NCI-H526 (cell line): Measurements from ENCODE around the gene LRIG1.

Source experiments
- DNase-seq, 2 experiments: peaks; one replicate each; lab custom pipeline; 2025; lab: John Stamatoyannopoulos, UW

LRIG1 gene

DNA sequence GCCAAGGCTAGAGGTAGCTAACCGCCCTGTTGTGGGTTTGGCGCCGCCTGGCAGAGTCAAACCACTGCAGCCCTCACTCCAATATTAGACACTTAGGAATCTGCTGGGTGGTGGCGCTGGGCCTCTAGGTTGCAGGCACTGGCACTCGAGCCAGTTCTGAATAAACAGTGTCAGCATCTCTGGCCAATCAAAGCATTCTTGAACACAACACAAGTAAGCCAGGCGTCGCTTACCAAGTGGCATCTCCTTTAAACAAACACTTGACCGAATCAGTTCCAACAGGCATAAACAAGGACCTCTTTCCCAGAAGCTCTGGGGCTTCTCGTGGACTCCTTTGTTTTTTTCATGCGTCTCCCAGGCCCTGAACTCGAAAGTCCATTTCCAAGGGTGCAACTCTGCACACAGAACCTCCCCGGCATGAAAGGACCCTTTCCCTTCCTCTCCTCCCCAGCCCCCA lies 82.3 kb downstream of the LRIG1 start:
- no peak for DNase-seq

DNA sequence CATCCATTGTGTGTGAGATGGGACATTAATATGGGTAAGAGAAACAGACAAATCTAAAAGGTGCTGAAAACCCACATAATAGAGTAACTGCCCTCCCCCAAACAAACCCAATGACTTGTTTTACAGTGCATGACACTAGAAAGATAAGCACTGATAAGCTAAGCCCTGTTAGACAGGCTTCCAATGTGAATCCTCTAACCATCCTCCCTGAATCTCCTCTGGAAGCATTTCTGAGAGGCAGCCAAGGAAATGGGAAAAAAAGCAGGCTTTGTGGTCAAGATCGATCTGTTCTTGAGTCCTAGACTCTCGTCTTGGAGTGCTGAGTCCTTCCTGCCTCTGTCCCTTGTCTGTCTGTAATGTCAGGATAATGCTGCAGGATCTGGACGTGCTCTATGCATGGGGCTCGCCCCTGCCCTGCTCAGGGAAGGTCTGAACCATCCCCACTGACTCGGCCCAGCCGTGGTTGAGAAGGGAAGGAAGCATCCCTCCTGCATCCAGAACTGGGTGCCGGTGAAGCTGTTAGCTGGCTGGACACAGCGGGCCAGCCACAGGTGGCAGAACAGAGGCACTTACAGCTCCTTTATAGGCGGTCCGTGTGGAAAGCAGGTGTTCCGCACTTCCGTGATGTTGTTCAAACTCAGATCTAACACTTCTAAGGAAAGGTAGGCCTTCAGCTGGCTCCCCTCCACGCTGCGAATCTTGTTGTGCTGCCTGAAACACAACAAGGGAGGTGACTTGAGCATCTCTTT lies 84.1 kb downstream of the LRIG1 start:
- no peak for DNase-seq

DNA sequence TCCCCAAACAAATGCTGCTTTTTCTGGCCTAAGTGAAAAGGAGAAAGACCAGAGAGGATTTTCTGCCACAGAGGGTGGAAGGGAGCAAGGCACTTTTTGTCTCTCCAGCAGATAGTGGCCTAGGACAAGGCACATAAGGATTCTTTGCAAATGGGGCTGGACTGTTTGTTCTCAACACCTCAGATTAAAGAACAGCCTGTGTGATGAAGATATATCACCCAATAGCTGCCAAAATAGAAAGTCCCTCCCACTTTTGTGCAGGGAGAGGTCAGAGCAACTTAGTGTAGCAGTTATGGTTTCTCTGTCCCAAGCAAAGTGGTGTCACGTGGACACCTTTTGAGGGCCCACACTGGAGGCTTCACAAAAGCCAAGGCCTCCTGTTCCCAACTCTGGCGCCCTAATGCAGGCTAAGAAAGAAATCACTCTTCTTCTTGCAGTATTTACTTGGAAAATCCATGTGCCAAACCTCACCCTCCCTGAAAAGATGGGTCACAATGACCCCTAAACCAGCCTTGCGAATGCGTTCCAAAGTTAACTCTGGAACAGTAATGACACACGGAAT lies 84.9 kb downstream of the LRIG1 start:
- no peak for DNase-seq

DNA sequence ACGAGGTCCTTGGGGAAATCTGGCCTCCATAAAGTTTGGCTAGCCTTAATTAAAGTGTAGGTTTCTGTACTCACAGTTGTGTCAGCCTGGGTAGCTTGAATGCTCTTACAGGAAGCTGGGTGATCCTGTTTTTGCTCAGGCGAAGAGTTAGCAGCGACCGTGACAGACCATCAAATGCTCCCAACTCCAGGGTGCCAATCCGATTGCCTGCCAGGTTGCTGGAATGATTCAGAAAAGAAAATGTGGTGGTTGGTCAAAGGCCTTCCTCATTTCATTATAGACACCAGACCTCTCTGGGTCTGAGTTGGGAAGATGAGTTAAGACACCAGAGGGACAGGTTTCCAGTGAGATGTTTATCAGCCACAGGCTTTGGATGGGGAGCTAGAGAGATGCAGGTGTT lies 86.0 kb downstream of the LRIG1 start:
- no peak for DNase-seq

DNA sequence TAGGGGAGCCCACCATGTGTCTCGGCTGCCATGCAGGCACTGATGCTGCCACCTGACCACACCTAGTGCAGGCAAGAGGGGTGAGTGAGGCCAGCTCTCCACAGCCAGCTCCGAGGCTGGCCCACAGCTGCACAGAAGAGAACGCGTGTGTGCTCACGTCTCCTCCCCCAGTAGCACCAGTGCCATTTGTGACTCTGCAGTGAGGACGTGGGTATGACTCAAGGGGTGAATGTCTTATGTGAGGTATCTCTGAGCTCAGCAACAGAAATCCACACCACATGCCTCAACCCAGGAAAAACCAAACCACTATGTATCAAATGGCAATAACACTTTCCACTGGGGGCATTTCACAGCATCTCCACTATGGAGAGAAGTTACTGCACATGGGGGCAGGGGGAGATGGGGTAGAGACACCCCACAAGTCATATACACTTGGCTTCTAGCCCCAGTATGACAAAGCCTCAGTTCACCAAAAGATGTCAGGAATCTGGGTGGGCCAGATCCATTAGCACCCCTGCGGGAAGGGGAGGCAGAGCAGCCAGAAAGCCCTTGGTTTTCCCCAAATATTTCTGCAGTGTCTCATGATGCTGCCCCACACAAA lies 87.6 kb downstream of the LRIG1 start:
- no peak for DNase-seq

DNA sequence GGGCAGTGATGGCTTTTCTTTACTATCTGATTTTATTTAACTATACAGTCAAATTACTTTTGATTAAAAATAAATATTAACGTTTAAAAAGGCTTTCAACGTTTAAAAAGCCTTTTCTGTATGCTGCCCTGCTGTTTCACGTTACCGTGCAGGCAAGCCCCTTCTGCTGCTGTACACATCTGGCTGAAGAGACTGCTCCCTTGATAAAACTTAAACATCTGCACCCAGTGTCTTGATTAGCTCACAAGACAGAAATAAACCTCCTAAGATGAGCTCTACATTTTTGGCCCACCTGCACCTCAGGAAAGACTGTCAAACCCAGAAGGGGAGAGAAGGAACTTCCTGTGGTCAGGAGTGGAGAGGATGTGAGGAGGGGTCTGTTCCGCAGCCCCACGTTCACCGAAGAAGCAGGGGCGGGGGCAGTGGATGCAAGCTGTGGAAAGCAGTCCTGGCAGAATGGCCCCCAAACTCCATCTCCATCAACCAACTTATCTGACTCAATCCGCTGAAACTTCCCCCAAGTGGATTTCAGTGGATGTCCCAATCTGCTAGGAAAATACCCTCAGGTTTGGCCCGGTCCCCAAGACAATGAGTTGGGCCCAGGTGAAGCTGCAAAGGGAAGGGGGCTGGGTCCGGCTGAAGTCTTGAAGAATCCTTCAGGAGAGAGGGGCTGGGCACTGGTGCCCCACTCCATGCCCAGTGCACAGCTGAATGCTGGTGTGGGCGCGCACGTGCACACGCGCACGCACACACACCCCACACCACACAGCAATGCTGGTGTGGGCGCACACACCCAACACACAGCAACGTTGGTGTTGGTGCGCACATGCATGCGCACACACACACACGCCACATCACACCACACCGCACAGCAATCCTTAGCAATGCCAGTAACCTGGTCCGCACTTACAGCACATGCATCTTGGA lies 88.6 kb downstream of the LRIG1 start:
- no peak for DNase-seq

DNA sequence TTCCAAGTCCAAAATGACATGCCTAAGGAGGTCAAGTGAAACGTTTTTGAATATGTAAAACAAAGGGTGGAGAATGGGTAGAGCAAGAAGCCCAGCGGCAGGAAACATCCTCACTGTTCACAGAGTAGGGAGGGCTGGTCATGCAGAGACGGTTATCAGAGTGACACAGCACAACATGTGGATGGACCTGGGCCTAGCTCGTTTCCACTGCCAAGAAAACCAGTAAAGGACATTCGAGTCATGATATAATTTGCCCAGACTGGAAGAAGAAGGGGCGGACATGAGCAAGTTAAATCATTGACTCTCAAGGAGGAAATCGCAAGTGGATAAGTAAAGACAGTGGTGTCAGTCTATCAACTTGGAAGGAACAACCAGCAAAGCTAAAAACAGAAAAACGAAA lies 89.3 kb downstream of the LRIG1 start:
- DNase-seq: no peak

DNA sequence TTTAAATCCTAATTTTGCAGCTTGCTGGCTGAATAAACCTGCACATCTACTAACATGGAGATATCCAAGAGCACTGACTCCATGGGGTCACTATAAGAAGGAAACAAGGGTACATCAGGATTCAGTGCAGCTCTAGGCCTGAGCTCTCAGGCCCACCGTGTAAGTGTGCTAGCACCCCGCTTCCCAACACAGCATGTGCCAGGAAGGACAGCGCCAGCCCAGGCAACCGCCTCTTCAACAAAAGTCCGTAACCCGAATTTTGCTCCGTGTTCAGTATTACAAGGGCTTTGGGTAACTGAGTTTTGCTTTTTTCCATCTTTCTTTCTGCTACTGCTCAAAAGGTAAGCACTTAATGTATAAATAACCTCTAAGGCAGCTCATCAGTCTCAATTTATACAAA lies 89.8 kb downstream of the LRIG1 start:
- DNase-seq: no peak

DNA sequence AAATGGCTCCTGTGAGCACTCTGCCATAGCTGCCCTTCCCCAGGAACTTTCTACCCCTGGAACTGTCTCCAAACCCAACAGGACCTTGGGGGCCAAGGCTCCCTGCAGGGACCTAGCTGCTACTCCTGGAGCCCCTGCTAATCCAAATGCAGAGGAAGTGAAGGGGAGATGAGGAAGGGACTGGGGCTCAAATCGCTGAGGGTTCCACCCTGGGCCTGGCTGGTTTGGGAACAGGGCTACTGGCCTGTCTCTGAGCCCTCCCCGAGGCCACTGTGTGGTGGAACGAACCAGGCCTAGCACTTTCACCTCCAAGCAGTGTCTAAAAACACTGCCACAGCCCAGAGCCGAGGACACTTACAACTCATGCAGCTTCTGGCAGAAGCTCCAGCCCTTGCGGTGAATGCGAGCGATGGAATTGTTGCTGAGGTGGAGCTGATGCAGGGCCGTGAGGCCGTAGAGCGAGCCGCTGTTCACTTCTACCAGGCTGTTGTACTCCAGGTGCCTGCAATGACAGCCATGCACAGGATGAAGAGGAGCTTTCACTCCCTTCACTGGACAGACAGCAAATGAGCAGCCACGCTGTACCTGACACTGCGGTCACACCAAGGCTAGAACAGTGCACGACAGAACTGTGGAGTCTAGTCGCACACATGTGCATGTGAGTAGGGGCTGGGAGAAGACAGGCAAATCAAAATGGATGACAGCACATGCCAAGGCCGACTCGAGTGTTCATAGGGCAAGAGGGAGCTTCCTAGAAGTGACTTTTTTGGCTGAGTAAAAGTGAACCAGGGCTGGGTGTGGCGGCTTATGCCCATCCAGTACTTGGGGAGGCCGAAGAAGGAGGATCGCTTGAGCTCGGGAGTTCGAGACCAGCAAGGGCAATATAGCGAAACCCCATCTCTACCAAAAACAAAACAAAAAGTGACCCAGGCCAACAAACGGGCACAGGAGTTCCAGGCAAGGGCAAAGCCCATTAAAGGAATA lies 90.8 kb downstream of the LRIG1 start:
- DNase-seq: no peak

DNA sequence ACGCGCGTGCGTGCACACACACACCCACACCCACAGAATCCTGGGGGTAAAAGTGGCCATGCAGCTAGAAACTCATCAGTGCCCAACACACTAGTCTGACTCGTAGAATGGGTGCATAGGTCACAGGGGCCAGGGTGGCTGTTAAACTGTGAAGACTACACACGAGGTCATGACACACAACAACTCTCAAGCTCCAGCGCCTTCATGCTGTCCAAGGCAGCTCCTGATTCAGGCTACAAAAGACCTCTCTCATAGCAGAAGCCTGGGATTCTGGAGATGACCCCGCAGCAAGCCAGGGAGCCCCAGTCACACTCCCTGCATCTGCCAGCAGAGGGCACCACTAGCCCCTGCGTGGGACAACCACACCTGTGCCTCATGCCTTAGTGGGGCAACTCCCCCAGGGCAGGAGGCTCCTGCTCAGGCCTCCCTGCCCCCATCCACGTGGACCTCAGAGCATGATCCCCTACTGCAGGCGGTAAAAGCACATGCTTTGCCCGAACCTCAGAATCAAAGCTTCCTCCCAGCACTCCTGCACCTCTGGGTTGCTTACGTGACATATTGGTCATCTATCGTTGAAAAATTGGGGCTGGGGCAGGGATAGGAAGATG lies 93.1 kb downstream of the LRIG1 start:
- DNase-seq: peak; percentile 2 to 68

DNA sequence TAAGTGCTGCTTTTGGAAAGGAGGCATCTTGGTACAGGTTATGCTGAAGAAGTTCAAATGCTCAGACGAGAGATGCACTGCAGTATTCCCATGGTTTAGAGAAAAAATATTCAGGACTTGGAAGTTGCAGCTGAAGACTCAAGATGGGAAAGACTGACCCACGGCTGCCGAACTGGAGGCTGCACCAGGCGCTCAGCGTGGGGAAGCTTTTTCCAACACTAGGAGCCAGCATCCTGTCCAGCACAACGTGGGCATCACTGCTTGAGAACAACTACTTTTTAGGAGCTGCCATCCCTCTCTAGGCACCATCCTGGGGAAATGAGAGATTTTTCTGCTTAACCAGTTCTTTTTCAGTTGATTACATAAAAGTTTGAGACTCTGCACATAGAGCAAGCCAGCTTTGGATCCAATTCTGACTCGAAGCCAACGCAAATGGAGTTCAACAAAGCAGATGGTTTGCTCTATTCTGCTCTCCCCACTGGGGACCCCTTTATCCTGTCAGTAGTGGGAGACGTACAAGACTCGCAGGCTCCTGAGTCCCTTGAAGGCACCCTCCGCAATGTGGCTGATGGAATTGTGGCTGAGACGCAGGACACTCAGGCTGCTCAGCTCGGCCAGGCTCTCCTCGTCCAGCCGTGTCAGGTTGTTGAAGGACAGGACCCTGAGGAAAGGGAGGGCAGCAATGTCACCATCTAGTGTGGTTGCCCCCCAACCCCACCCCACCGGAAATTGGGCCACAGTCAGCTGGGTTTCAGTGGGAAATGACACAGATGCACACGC lies 93.8 kb downstream of the LRIG1 start:
- DNase-seq: no peak

DNA sequence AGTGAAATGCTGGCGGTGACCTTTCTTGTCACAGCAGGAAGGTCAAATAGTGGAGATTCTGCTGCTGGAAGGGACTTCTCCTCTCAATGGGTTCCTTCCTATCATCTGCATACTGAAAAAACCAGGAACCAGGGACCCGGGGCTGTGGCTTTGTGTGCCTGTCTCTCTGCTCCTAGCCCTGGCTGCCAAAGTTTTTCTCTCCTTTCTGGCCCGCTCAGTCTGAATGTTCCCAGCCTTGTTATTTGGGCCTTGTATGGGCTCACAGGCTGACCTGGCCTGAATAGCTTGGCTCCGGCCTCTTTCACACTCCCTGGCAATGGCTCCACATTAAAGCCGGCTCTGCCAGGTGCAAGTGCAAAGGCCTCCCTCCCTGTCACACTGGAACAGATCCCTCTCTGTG lies 94.7 kb downstream of the LRIG1 start:
- DNase-seq: no peak

DNA sequence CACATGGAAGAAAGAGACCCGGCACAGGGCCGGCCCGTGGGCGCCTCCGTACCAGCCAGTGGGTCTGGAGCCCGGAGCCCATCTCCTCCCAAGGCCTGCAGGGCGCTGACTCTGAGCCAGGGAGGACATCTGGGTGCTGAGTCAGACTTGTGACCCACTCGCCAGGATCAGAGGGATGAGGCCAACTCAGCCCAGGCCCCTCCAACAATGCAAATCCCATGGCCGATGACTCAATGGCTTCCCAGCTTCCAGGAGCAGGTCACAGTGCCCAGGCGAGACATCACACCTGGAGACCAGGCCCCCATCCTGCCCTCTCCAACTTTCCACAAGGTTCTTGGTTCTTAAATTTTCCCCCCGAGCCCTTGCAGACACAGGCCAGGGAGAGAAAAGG lies 95.1 kb downstream of the LRIG1 start:
- DNase-seq: no peak

DNA sequence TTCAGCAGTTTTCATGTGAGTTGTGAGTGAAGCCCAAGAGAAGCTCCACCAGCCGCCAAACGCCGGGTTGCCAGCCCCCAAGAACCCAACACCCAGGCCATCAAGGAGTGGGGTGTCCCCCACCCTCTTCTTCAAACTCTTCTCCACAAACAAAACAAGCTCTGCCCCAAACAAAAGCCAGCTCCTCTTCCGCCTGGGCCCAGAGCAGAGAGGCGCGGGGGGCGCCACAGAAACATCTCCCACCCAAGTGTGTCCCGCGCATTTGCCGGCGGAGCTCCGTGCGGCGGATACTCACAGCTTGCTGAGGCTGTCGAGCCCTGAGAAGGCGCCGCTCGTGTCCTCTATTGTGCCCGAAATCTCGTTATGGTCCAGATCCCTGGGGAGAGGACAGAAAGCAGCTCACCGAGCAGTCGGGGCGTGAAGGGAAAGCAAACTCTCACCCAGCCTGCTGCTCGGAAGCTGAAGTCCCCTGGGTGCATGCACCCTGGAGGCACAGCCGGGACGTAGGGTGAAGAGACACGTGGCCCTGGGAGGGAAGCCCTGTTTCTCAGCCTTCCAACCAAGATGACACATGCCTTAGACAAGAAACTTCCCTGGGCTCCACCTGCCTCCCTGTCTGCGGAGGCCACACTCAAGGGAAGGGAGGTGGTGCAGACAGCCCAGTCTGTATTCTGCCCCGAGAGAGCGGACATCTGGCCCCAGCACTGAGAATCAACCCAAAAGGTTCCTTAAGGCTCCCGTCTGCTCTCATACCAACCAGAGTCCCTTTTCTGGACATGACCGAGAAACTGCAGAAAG lies 95.7 kb downstream of the LRIG1 start:
- no peak for DNase-seq

DNA sequence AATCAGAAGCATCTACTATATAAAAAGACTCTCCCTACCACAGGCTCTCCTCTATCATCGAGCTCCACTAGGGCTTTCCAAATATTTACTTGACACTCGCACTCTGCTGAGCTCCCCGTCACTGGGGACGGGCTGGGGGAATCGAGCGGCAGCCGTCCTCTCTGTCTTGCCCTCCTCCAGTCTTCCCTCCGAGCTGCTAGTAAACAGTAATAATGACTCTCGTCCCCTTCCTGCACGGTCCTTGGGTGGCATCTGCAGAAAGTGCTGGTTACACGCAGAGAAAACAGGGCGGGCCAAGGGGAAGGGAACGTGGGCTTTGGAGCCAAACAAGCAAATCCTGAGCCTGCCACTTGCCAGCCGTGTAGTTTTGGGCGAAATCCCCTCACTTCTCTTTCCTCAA lies 96.6 kb downstream of the LRIG1 start:
- DNase-seq: no peak

DNA sequence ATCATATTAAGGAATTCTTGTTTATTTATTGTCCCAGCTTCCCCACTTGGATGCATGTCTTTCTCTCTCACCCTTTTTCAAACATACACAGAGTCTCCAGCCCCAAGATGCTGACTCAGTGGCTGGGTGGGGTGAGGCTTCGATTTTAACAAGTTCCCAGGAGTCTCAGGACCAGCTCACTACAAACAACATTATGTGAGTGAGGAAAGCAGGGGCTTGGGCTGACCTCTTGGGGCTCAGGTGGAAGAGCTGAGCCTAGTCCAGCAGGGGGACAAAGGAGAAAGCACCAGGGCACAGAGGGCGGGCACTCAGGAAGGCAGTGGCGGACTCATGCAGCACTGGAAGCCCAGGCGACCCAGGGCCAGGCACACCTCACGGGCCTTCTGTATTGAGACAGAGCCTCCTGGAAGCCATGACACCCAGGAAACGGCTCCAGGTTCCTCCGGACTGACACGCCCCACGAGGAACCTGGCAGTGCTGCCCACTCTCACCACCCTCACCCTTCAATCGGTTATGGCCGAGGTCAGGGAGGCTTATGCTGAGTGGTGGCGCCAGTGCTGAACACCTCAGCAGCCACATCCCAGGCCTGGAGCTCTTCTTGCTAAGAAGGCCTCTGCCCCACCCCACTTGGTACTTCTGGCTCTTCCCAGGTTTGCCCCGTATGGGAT lies 97.4 kb downstream of the LRIG1 start:
- no peak for DNase-seq

DNA sequence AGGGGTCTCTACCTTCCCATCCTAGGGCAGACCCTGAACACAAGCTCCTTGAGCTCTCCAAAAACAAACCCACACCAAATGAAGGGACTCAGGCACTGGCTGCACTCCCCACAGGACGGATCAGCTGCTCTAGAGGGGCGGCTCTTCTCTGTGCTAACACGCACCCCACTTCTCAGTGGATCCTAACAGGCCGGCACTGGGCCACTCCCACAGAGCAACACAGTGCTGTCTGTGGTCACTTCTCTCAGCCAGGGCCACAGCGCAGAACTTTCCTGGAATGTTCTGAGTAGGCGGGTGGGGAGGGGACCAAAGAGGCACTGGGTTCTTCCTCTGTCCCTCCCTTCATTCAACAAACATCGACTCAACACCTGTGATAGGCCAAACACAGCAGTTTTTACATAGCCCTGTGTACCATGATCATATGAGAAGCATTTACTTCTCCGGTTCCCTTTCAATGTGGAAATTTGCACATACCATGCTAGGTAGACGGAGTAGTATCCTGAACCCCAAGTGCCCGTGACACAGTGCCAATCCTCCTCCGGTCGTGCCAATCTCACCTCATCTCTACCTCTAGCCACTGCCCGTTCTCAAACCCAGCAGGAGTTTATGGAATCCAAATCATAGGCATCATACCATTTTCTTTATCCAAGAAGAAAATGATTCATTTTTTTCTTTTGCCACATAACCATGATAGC lies 98.1 kb downstream of the LRIG1 start:
- no peak for DNase-seq
